ENCODE measurements around the gene RABGAP1.

The RABGAP1 gene

GRCh38 chr9:122946461-122947005 lies 5.7 kb downstream of the RABGAP1 start:
- 86% methylated on average over 1 of the region's 1 CpG for WGBS
- no peak overlapping the region for H3K4me3 ChIP-seq (ENCODE audit: low read length)
- H3K27ac ChIP-seq (ENCODE audit: low read depth, low read length): no peak overlapping the region
- H3K9ac ChIP-seq (ENCODE audit: low read depth, low read length): no peak overlapping the region
- H3K36me3 ChIP-seq (ENCODE audit: insufficient read depth, low read length): peaks cover 9% of the 10 kb centered on the region; the same call in 1 of the 2 replicates
- no peaks in the 10 kb centered on the region for H3K9me3 ChIP-seq (ENCODE audit: insufficient read depth, low read depth, low read length)
- H3K4me1 ChIP-seq (ENCODE audit: insufficient read depth, low read length): peaks cover 49% of the 10 kb centered on the region
- no peaks in the 10 kb centered on the region for H3K27me3 ChIP-seq (ENCODE audit: insufficient read depth, low read length)

GRCh38 chr9:122948313-122948712 lies 7.5 kb downstream of the RABGAP1 start:
- Histone ChIP-seq H3K4me1 (ENCODE audit: insufficient read depth, low read length) (peaks cover 43% of the 10 kb centered on the region), H3K27ac (ENCODE audit: low read depth, low read length) (no peak overlapping the region; the same call in 1 of the 2 replicates), H3K9me3 (ENCODE audit: insufficient read depth, low read depth, low read length) (no peaks in the 10 kb centered on the region), H3K27me3 (ENCODE audit: insufficient read depth, low read length) (no peaks in the 10 kb centered on the region), H3K4me3 (ENCODE audit: low read length) (no peak overlapping the region), H3K9ac (ENCODE audit: low read depth, low read length) (no peak overlapping the region), H3K36me3 (ENCODE audit: insufficient read depth, low read length) (peaks cover 9% of the 10 kb centered on the region; the same call in 1 of the 2 replicates)
- WGBS: 94% methylated on average over 3 of the region's 3 CpGs

GRCh38 chr9:122949696-122950095 lies 8.9 kb downstream of the RABGAP1 start:
- H3K27ac ChIP-seq (ENCODE audit: low read depth, low read length): no peak overlapping the region
- peaks cover 43% of the 10 kb centered on the region for H3K4me1 ChIP-seq (ENCODE audit: insufficient read depth, low read length)
- H3K4me3 ChIP-seq (ENCODE audit: low read length): no peak overlapping the region
- 0 out of 2 replicates have a peak, but pooled peaks cover 6% of the 10 kb centered on the region for H3K36me3 ChIP-seq (ENCODE audit: insufficient read depth, low read length)
- 73% methylated on average over 1 of the region's 1 CpG for WGBS
- no peaks in the 10 kb centered on the region for H3K9me3 ChIP-seq (ENCODE audit: insufficient read depth, low read depth, low read length)
- H3K9ac ChIP-seq (ENCODE audit: low read depth, low read length): no peak overlapping the region
- H3K27me3 ChIP-seq (ENCODE audit: insufficient read depth, low read length): no peaks in the 10 kb centered on the region

- Histone ChIP-seq H3K4me3 (ENCODE audit: low read length) (no peak overlapping the region), H3K27ac (ENCODE audit: low read depth, low read length) (no peak overlapping the region)
- WGBS: 98% methylated on average over 2 of the region's 3 CpGs
Measured at GRCh38 chr9:122950263-122950662, 9.4 kb downstream of the RABGAP1 start.

GRCh38 chr9:122951056-122951455 lies 10.2 kb downstream of the RABGAP1 start:
- Histone ChIP-seq H3K36me3 (ENCODE audit: insufficient read depth, low read length) (0 out of 2 replicates have a peak, but pooled peaks cover 3% of the 10 kb centered on the region), H3K9me3 (ENCODE audit: insufficient read depth, low read depth, low read length) (no peaks in the 10 kb centered on the region), H3K4me3 (ENCODE audit: low read length) (no peak overlapping the region), H3K27ac (ENCODE audit: low read depth, low read length) (no peak overlapping the region), H3K4me1 (ENCODE audit: insufficient read depth, low read length) (peaks cover 33% of the 10 kb centered on the region), H3K27me3 (ENCODE audit: insufficient read depth, low read length) (no peaks in the 10 kb centered on the region), H3K9ac (ENCODE audit: low read depth, low read length) (no peak overlapping the region)
- WGBS: 97% methylated on average over 1 of the region's 1 CpG

More at GRCh38 chr9:122950263-122950662, 9.4 kb downstream of the RABGAP1 start:
- no peaks in the 10 kb centered on the region for H3K27me3 ChIP-seq (ENCODE audit: insufficient read depth, low read length)
- peaks cover 41% of the 10 kb centered on the region for H3K4me1 ChIP-seq (ENCODE audit: insufficient read depth, low read length)
- 0 out of 2 replicates have a peak, but pooled peaks cover 4% of the 10 kb centered on the region for H3K36me3 ChIP-seq (ENCODE audit: insufficient read depth, low read length)
- no peak overlapping the region for H3K9ac ChIP-seq (ENCODE audit: low read depth, low read length)
- no peaks in the 10 kb centered on the region for H3K9me3 ChIP-seq (ENCODE audit: insufficient read depth, low read depth, low read length)

GRCh38 chr9:122954253-122954691 lies 13.5 kb downstream of the RABGAP1 start:
- Histone ChIP-seq H3K9me3 (ENCODE audit: insufficient read depth, low read depth, low read length) (no peaks in the 10 kb centered on the region), H3K27ac (ENCODE audit: low read depth, low read length) (no peak overlapping the region), H3K36me3 (ENCODE audit: insufficient read depth, low read length) (peaks cover 15% of the 10 kb centered on the region), H3K27me3 (ENCODE audit: insufficient read depth, low read length) (no peaks in the 10 kb centered on the region), H3K4me3 (ENCODE audit: low read length) (no peak overlapping the region), H3K9ac (ENCODE audit: low read depth, low read length) (no peak overlapping the region), H3K4me1 (ENCODE audit: insufficient read depth, low read length) (peaks cover 18% of the 10 kb centered on the region)

- Histone ChIP-seq H3K4me3 (ENCODE audit: low read length) (no peak overlapping the region), H3K36me3 (ENCODE audit: insufficient read depth, low read length) (peaks cover 32% of the 10 kb centered on the region), H3K9me3 (ENCODE audit: insufficient read depth, low read depth, low read length) (no peaks in the 10 kb centered on the region), H3K27me3 (ENCODE audit: insufficient read depth, low read length) (no peaks in the 10 kb centered on the region), H3K9ac (ENCODE audit: low read depth, low read length) (no peak overlapping the region), H3K4me1 (ENCODE audit: insufficient read depth, low read length) (peaks cover 4% of the 10 kb centered on the region; the same call in 1 of the 2 replicates), H3K27ac (ENCODE audit: low read depth, low read length) (no peak overlapping the region)
Measured at GRCh38 chr9:122955961-122956360, 15.1 kb downstream of the RABGAP1 start.

- Histone ChIP-seq H3K4me1 (ENCODE audit: insufficient read depth, low read length) (no peaks in the 10 kb centered on the region), H3K9me3 (ENCODE audit: insufficient read depth, low read depth, low read length) (no peaks in the 10 kb centered on the region), H3K36me3 (ENCODE audit: insufficient read depth, low read length) (peaks cover 75% of the 10 kb centered on the region), H3K9ac (ENCODE audit: low read depth, low read length) (no peak overlapping the region), H3K27ac (ENCODE audit: low read depth, low read length) (no peak overlapping the region), H3K27me3 (ENCODE audit: insufficient read depth, low read length) (no peaks in the 10 kb centered on the region), H3K4me3 (ENCODE audit: low read length) (no peak overlapping the region)
- WGBS: 100% methylated on average over 1 of the region's 1 CpG
Measured at GRCh38 chr9:122961139-122961538, 20.3 kb downstream of the RABGAP1 start.

GRCh38 chr9:122975196-122975595 lies 34.4 kb downstream of the RABGAP1 start:
- no peaks in the 10 kb centered on the region for H3K4me1 ChIP-seq (ENCODE audit: insufficient read depth, low read length)
- no peak overlapping the region for H3K27ac ChIP-seq (ENCODE audit: low read depth, low read length)
- peaks cover 37% of the 10 kb centered on the region for H3K36me3 ChIP-seq (ENCODE audit: insufficient read depth, low read length)
- 0 out of 2 replicates have a peak, but pooled peaks cover 3% of the 10 kb centered on the region for H3K9me3 ChIP-seq (ENCODE audit: insufficient read depth, low read depth, low read length)
- 96% methylated on average over 2 of the region's 2 CpGs for WGBS
- H3K27me3 ChIP-seq (ENCODE audit: insufficient read depth, low read length): no peaks in the 10 kb centered on the region
- H3K9ac ChIP-seq (ENCODE audit: low read depth, low read length): no peak overlapping the region
- no peak overlapping the region for H3K4me3 ChIP-seq (ENCODE audit: low read length)

- Histone ChIP-seq H3K27me3 (ENCODE audit: insufficient read depth, low read length) (no peaks in the 10 kb centered on the region), H3K9ac (ENCODE audit: low read depth, low read length) (no peak overlapping the region), H3K9me3 (ENCODE audit: insufficient read depth, low read depth, low read length) (no peaks in the 10 kb centered on the region), H3K27ac (ENCODE audit: low read depth, low read length) (no peak overlapping the region), H3K36me3 (ENCODE audit: insufficient read depth, low read length) (peaks cover 11% of the 10 kb centered on the region), H3K4me1 (ENCODE audit: insufficient read depth, low read length) (no peaks in the 10 kb centered on the region), H3K4me3 (ENCODE audit: low read length) (no peak overlapping the region)
- 0% methylated on average over 1 of the region's 2 CpGs for WGBS
Measured at GRCh38 chr9:122978601-122979000, 37.8 kb downstream of the RABGAP1 start.

GRCh38 chr9:122986010-122986409 lies 45.2 kb downstream of the RABGAP1 start:
- WGBS: 92% methylated on average over 5 of the region's 5 CpGs
- Histone ChIP-seq H3K9ac (ENCODE audit: low read depth, low read length) (no peak overlapping the region), H3K4me1 (ENCODE audit: insufficient read depth, low read length) (no peaks in the 10 kb centered on the region), H3K9me3 (ENCODE audit: insufficient read depth, low read depth, low read length) (no peaks in the 10 kb centered on the region), H3K36me3 (ENCODE audit: insufficient read depth, low read length) (peaks cover 70% of the 10 kb centered on the region), H3K27me3 (ENCODE audit: insufficient read depth, low read length) (no peaks in the 10 kb centered on the region), H3K27ac (ENCODE audit: low read depth, low read length) (no peak overlapping the region), H3K4me3 (ENCODE audit: low read length) (no peak overlapping the region)

GRCh38 chr9:122988141-122988540 lies 47.3 kb downstream of the RABGAP1 start:
- no peak overlapping the region for H3K27ac ChIP-seq (ENCODE audit: low read depth, low read length)
- no peaks in the 10 kb centered on the region for H3K4me1 ChIP-seq (ENCODE audit: insufficient read depth, low read length)
- peaks cover 88% of the 10 kb centered on the region for H3K36me3 ChIP-seq (ENCODE audit: insufficient read depth, low read length)
- H3K9ac ChIP-seq (ENCODE audit: low read depth, low read length): no peak overlapping the region
- 89% methylated on average over 2 of the region's 2 CpGs for WGBS
- H3K9me3 ChIP-seq (ENCODE audit: insufficient read depth, low read depth, low read length): no peaks in the 10 kb centered on the region
- no peak overlapping the region for H3K4me3 ChIP-seq (ENCODE audit: low read length)
- no peaks in the 10 kb centered on the region for H3K27me3 ChIP-seq (ENCODE audit: insufficient read depth, low read length)
